Fibroblast of lung (primary cell): Measurements from ENCODE around the gene CORO1C. TPM values are rescaled to one million over a fixed set of nuclear protein-coding genes. Genes with fewer than 3 reads are reported as not detected.

ENCODE experiments used
- DNase-seq, 2 donors: peaks; one replicate each; pipeline versions ENCODE4 v3.0.0 to v3.0.0-alpha.2; 2010; ENCODE audit warnings: low read depth in 2 of 2
- H2AFZ ChIP-seq: 2 replicates; pipeline ENCODE4 v1.5.1; 2012; ENCODE audit warnings: low read length, control low read depth, inconsistent platforms
- H3K27ac ChIP-seq: 2 replicates; pipeline ENCODE4 v1.5.1; 2011; ENCODE audit warnings: low read length, control low read depth; ENCODE audit not compliant: insufficient read depth
- H3K27me3 ChIP-seq: 2 replicates; pipeline ENCODE4 v1.5.1; 2011; ENCODE audit warnings: mild to moderate bottlenecking, low read length; ENCODE audit not compliant: control insufficient read depth, insufficient read depth
- H3K36me3 ChIP-seq: 2 replicates; pipeline ENCODE4 v1.5.1; 2011; ENCODE audit warnings: low read length; ENCODE audit not compliant: control insufficient read depth, insufficient read depth
- H3K4me1 ChIP-seq: 2 replicates; pipeline ENCODE4 v1.5.1; 2011; ENCODE audit warnings: low read length; ENCODE audit not compliant: control insufficient read depth, insufficient read depth; ENCODE audit errors: extremely low read depth
- H3K4me2 ChIP-seq: 2 replicates; pipeline ENCODE4 v1.5.1; 2011; ENCODE audit warnings: low read length, control low read depth; ENCODE audit not compliant: insufficient read depth; ENCODE audit errors: extremely low read depth
- H3K4me3 ChIP-seq, 4 experiments: fragments of 200-600 bp in 1 of 4; sonication (generic) in 1 of 4; replicated peaks in 1 of 4; 2 replicates each; pipeline ENCODE4 v1.5.1; 2011 to 2016; ENCODE audit warnings: low read length in 4 of 4, low read depth in 3 of 4, mild to moderate bottlenecking in 3 of 4, control low read depth in 2 of 4, inconsistent platforms in 1 of 4, mixed read lengths in 1 of 4; ENCODE audit not compliant: insufficient read depth in 1 of 4; ENCODE audit errors: control extremely low read depth in 1 of 4
- H3K79me2 ChIP-seq: 2 replicates; pipeline ENCODE4 v1.5.1; 2012; ENCODE audit warnings: mild to moderate bottlenecking, low read length, inconsistent platforms; ENCODE audit not compliant: control insufficient read depth, insufficient read depth
- H3K9ac ChIP-seq: 2 replicates; pipeline ENCODE4 v1.5.1; 2011; ENCODE audit warnings: mild to moderate bottlenecking, low read length, control low read depth; ENCODE audit not compliant: insufficient read depth
- H3K9me3 ChIP-seq: 2 replicates; pipeline ENCODE4 v1.5.1; 2012; ENCODE audit warnings: low read depth, low read length; ENCODE audit not compliant: control insufficient read depth, insufficient read depth
- H4K20me1 ChIP-seq: 2 replicates; pipeline ENCODE4 v1.5.1; 2011; ENCODE audit warnings: low read length; ENCODE audit not compliant: control insufficient read depth, insufficient read depth; ENCODE audit errors: extremely low read depth
- CTCF ChIP-seq, 2 donors: IDR thresholded peaks in 1 of 2; conservative IDR thresholded peaks in 1 of 2; 1 replicate in 1 of 2; 2 replicates in 1 of 2; pipeline ENCODE4 v1.5.1; 2011 to 2012; ENCODE audit warnings: low read length in 2 of 2, control low read depth in 1 of 2, inconsistent platforms in 1 of 2, low read depth in 1 of 2, mild to moderate bottlenecking in 1 of 2
- EZH2 ChIP-seq: IDR thresholded peaks from 2 replicates; pipeline ENCODE4 v1.5.1; 2012; ENCODE audit warnings: low read length, control low read depth, mild to moderate bottlenecking; ENCODE audit errors: missing control alignments
- polyA plus RNA-seq, 2 donors: library from polyadenylated mRNA; depleted of rRNA in 1 of 2; stranded (reverse) in 1 of 2; unstranded in 1 of 2; fragments of >200 nt; gene quantifications; 2 replicates each; pipeline ENCODE4 v1.2.1, GENCODE V29; 2011 to 2012; ENCODE audit warnings: missing spikeins in 1 of 2
- total RNA-seq: library from RNA; depleted of rRNA; stranded (reverse); fragments of >200 nt; gene quantifications from 2 replicates; pipeline ENCODE4 v1.2.1, GENCODE V29; 2014

Gene CORO1C
- total and polyA plus RNA-seq, 2 donors (not counting 1 experiment from before 2014, with no cell fraction given): 288 to 542 TPM

- H3K4me2 ChIP-seq: peak overlapping the region; percentile 88
- H3K27me3 ChIP-seq: no peaks in the 10 kb centered on the region
- H4K20me1 ChIP-seq: peaks cover 7% of the 10 kb centered on the region
- H3K9ac ChIP-seq: peak overlapping the region; percentile 54
- no peaks in the 10 kb centered on the region for H3K9me3 ChIP-seq
- no peaks in the 10 kb centered on the region for H3K36me3 ChIP-seq
- no peak for DNase-seq
- H3K27ac ChIP-seq: peak overlapping the region; percentile 99
- H2AFZ ChIP-seq: peak overlapping the region; percentile 12
- TF ChIP-seq CTCF (conservative IDR thresholded peaks at IDR 0.05 in 1 of 2, IDR thresholded peaks at IDR 0.05 in 1 of 2; ENCODE audit: low read depth in 1 of 2, low read length in 2 of 2) (no peak), EZH2 (no peak)
- peaks cover 36% of the 10 kb centered on the region for H3K79me2 ChIP-seq
- peak overlapping the region in 3 of 4 experiments; percentile 17 to 73 (median 48) for H3K4me3 ChIP-seq
- peaks cover 5% of the 10 kb centered on the region for H3K4me1 ChIP-seq
These were observed 1.3 kb upstream of the CORO1C start for GRCh38 chr12:108732489-108733229.

- Histone ChIP-seq H3K9me3 (no peaks in the 10 kb centered on the region), H3K4me2 (peak overlapping the region; percentile 88), H3K79me2 (peaks cover 43% of the 10 kb centered on the region), H3K4me3 (peak overlapping the region; percentile 50 to 80 (median 62)), H3K4me1 (peaks cover 9% of the 10 kb centered on the region), H2AFZ (peak overlapping the region; percentile 12), H3K9ac (peak overlapping the region; percentile 98), H3K27ac (peak overlapping the region; percentile 99), H3K27me3 (no peaks in the 10 kb centered on the region), H4K20me1 (peaks cover 7% of the 10 kb centered on the region), H3K36me3 (no peaks in the 10 kb centered on the region)
- TF ChIP-seq EZH2: no peak
- TF ChIP-seq CTCF (conservative IDR thresholded peaks at IDR 0.05 in 1 of 2, IDR thresholded peaks at IDR 0.05 in 1 of 2; ENCODE audit: low read depth in 1 of 2, low read length in 2 of 2): no peak
- DNase-seq: peak; percentile 93 to 98
These were observed 646 bp upstream of the CORO1C start for GRCh38 chr12:108731866-108732461.

GRCh38 chr12:108730365-108731104 lies 783 bp downstream of the CORO1C start:
- no peaks in the 10 kb centered on the region for H3K27me3 ChIP-seq
- H3K4me1 ChIP-seq: peaks cover 14% of the 10 kb centered on the region
- H2AFZ ChIP-seq: no peak overlapping the region
- H3K4me3 ChIP-seq: peak overlapping the region; percentile 73 to 97 (median 94)
- peak overlapping the region; percentile 98 for H3K9ac ChIP-seq
- H3K79me2 ChIP-seq: peaks cover 57% of the 10 kb centered on the region
- peak; percentile 70 to 85 for DNase-seq
- no peaks in the 10 kb centered on the region for H3K9me3 ChIP-seq
- peak overlapping the region; percentile 99 for H3K27ac ChIP-seq
- peak overlapping the region; percentile 98 for H3K4me2 ChIP-seq
- no peaks in the 10 kb centered on the region for H3K36me3 ChIP-seq
- TF ChIP-seq CTCF (conservative IDR thresholded peaks at IDR 0.05 in 1 of 2, IDR thresholded peaks at IDR 0.05 in 1 of 2; ENCODE audit: low read depth in 1 of 2, low read length in 2 of 2): no peak
- no peak for TF ChIP-seq EZH2
- peaks cover 7% of the 10 kb centered on the region for H4K20me1 ChIP-seq
